ENCODE data around the gene UQCRH.
"Not testable (repeated sequence)": the region's sequence is repeated elsewhere in the genome, so short reads cannot be mapped to it uniquely, and the experiment has no call there.

The UQCRH gene

GRCh38 chr1:46344481-46344880 lies 41.0 kb downstream of the UQCRH start:
- H2BK12ac ChIP-seq (ENCODE audit: low read length), result no peak overlapping the region
- no peak overlapping the region for H4K12ac ChIP-seq (ENCODE audit: low read depth, low read length)
- no peak overlapping the region for H4K8ac ChIP-seq (ENCODE audit: low read depth, low read length)
- H3K27me3 ChIP-seq (ENCODE audit: insufficient read depth, low read length), result no peaks in the 10 kb centered on the region
- H3K9ac ChIP-seq (ENCODE audit: low read length), result no peak overlapping the region
- H3K79me2 ChIP-seq (ENCODE audit: control insufficient read depth, insufficient read depth, low read length, poor library complexity), result peaks cover 4% of the 10 kb centered on the region
- H3K4me1 ChIP-seq (ENCODE audit: control insufficient read depth in 1 of 2, insufficient read depth in 2 of 2, low read length in 2 of 2), result peaks cover 9 to 11% of the 10 kb centered on the region in 2 experiments
- no peak overlapping the region for H3K4ac ChIP-seq (ENCODE audit: low read depth, low read length)
- no CpG with 5 or more reads among the region's 3 CpGs for WGBS (ENCODE audit: extremely low coverage, insufficient coverage, insufficient read length)
- H3K23ac ChIP-seq (ENCODE audit: low read length), result no peak overlapping the region
- no peak overlapping the region for H3K4me3 ChIP-seq (ENCODE audit: low read depth, low read length)
- no peak overlapping the region for H2BK120ac ChIP-seq (ENCODE audit: insufficient read depth, low read length, poor library complexity)
- no peak overlapping the region for H2BK5ac ChIP-seq (ENCODE audit: low read depth, low read length, poor library complexity)
- no peak overlapping the region for H3K14ac ChIP-seq (ENCODE audit: low read length)
- H3K9me3 ChIP-seq (ENCODE audit: insufficient read depth, low read depth, low read length), result no peaks in the 10 kb centered on the region
- no peak overlapping the region for H3K4me2 ChIP-seq (ENCODE audit: low read length)
- H4K91ac ChIP-seq (ENCODE audit: low read depth, low read length), result no peak overlapping the region
- no peak overlapping the region for H2AK5ac ChIP-seq (ENCODE audit: low read length)
- no peak overlapping the region for H3K27ac ChIP-seq (ENCODE audit: low read depth, low read length)
- peaks cover 33 to 36% of the 10 kb centered on the region in 2 experiments for H3K36me3 ChIP-seq (ENCODE audit: control insufficient read depth in 1 of 2, insufficient read depth in 2 of 2, low read length in 2 of 2)
- H2AFZ ChIP-seq (ENCODE audit: insufficient read depth, low read length, poor library complexity), result no peak overlapping the region
- no peak for DNase-seq
- peaks cover 14% of the 10 kb centered on the region for H3K79me1 ChIP-seq (ENCODE audit: low read length)
- no peak overlapping the region for H3K18ac ChIP-seq (ENCODE audit: low read length)

- no peak overlapping the region for H3K23ac ChIP-seq (ENCODE audit: low read length)
- H3K9ac ChIP-seq (ENCODE audit: low read length), result no peak overlapping the region
- no peak overlapping the region for H2AFZ ChIP-seq (ENCODE audit: insufficient read depth, low read length, poor library complexity)
- no peak overlapping the region for H3K27ac ChIP-seq (ENCODE audit: low read depth, low read length)
- H4K12ac ChIP-seq (ENCODE audit: low read depth, low read length), result no peak overlapping the region
- no peak overlapping the region for H2BK120ac ChIP-seq (ENCODE audit: insufficient read depth, low read length, poor library complexity)
- H3K4me2 ChIP-seq (ENCODE audit: low read length), result no peak overlapping the region
- no peaks in the 10 kb centered on the region for H3K9me3 ChIP-seq (ENCODE audit: insufficient read depth, low read depth, low read length)
- H4K8ac ChIP-seq (ENCODE audit: low read depth, low read length), result no peak overlapping the region
- no peak for DNase-seq
- peaks cover 6 to 8% of the 10 kb centered on the region in 2 experiments for H3K4me1 ChIP-seq (ENCODE audit: control insufficient read depth in 1 of 2, insufficient read depth in 2 of 2, low read length in 2 of 2)
- peaks cover 8% of the 10 kb centered on the region for H3K79me1 ChIP-seq (ENCODE audit: low read length)
- H3K14ac ChIP-seq (ENCODE audit: low read length), result no peak overlapping the region
- no peak overlapping the region for H2BK12ac ChIP-seq (ENCODE audit: low read length)
- H2AK5ac ChIP-seq (ENCODE audit: low read length), result no peak overlapping the region
- H3K27me3 ChIP-seq (ENCODE audit: insufficient read depth, low read length), result no peaks in the 10 kb centered on the region
- H2BK5ac ChIP-seq (ENCODE audit: low read depth, low read length, poor library complexity), result no peak overlapping the region
- no peak overlapping the region for H4K91ac ChIP-seq (ENCODE audit: low read depth, low read length)
- H3K4me3 ChIP-seq (ENCODE audit: low read depth, low read length), result no peak overlapping the region
- peaks cover 35 to 43% of the 10 kb centered on the region in 2 experiments for H3K36me3 ChIP-seq (ENCODE audit: control insufficient read depth in 1 of 2, insufficient read depth in 2 of 2, low read length in 2 of 2)
- H3K79me2 ChIP-seq (ENCODE audit: control insufficient read depth, insufficient read depth, low read length, poor library complexity), result peaks cover 4% of the 10 kb centered on the region
- H3K18ac ChIP-seq (ENCODE audit: low read length), result no peak overlapping the region
- H3K4ac ChIP-seq (ENCODE audit: low read depth, low read length), result no peak overlapping the region
Observed at GRCh38 chr1:46345281-46345680, 41.8 kb downstream of the UQCRH start.

DNA sequence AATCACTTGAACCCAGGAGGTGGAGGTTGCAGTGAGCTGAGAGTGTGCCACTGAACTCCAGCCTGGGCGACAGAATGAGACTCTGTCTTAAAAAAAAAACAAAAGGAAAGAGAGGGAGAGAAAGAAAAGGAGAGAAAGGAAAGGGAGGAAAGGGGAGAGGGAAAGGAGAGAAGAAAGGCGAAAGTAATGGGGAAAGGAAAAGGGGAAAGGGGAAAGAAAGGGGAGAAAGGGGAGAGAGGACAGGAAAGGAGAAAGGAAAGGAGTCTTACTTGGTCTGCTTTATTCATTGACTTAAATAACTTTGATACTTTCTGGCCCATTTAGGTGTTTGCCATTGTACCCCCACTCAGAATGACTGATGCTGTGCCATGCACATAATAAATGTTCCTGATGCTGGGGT lies 48.9 kb downstream of the UQCRH start:
- 89% methylated on average over 1 of the region's 2 CpGs for WGBS (ENCODE audit: extremely low coverage, insufficient coverage, insufficient read length)
- Histone ChIP-seq H3K27me3 (ENCODE audit: insufficient read depth, low read length) (no peaks in the 10 kb centered on the region), H3K4ac (ENCODE audit: low read depth, low read length) (no peak overlapping the region), H4K91ac (ENCODE audit: low read depth, low read length) (no peak overlapping the region), H3K14ac (ENCODE audit: low read length) (no peak overlapping the region), H3K4me1 (ENCODE audit: control insufficient read depth in 1 of 2, insufficient read depth in 2 of 2, low read length in 2 of 2) (no peaks in the 10 kb centered on the region), H3K4me2 (ENCODE audit: low read length) (no peak overlapping the region), H3K9ac (ENCODE audit: low read length) (no peak overlapping the region), H3K23ac (ENCODE audit: low read length) (no peak overlapping the region), H3K4me3 (ENCODE audit: low read depth, low read length) (no peak overlapping the region), H3K9me3 (ENCODE audit: insufficient read depth, low read depth, low read length) (no peaks in the 10 kb centered on the region), H4K12ac (ENCODE audit: low read depth, low read length) (no peak overlapping the region), H2AK5ac (ENCODE audit: low read length) (no peak overlapping the region), H4K8ac (ENCODE audit: low read depth, low read length) (no peak overlapping the region), H2BK12ac (ENCODE audit: low read length) (no peak overlapping the region), H2AFZ (ENCODE audit: insufficient read depth, low read length, poor library complexity) (no peak overlapping the region), H3K79me1 (ENCODE audit: low read length) (no peaks in the 10 kb centered on the region), H2BK5ac (ENCODE audit: low read depth, low read length, poor library complexity) (no peak overlapping the region), H3K27ac (ENCODE audit: low read depth, low read length) (no peak overlapping the region), H3K79me2 (ENCODE audit: control insufficient read depth, insufficient read depth, low read length, poor library complexity) (no peaks in the 10 kb centered on the region), H3K18ac (ENCODE audit: low read length) (no peak overlapping the region), H2BK120ac (ENCODE audit: insufficient read depth, low read length, poor library complexity) (no peak overlapping the region), H3K36me3 (ENCODE audit: control insufficient read depth in 1 of 2, insufficient read depth in 2 of 2, low read length in 2 of 2) (peaks cover 26 to 39% of the 10 kb centered on the region in 2 experiments)
- DNase-seq, result no peak

GRCh38 chr1:46355920-46356319 lies 52.4 kb downstream of the UQCRH start:
- H2BK12ac ChIP-seq (ENCODE audit: low read length); H4K8ac ChIP-seq (ENCODE audit: low read depth, low read length); H3K9me3 ChIP-seq (ENCODE audit: insufficient read depth, low read depth, low read length); H3K9ac ChIP-seq (ENCODE audit: low read length); H3K4ac ChIP-seq (ENCODE audit: low read depth, low read length); H3K79me1 ChIP-seq (ENCODE audit: low read length); H2BK120ac ChIP-seq (ENCODE audit: insufficient read depth, low read length, poor library complexity); H2AK5ac ChIP-seq (ENCODE audit: low read length); H3K14ac ChIP-seq (ENCODE audit: low read length); H3K23ac ChIP-seq (ENCODE audit: low read length); H4K91ac ChIP-seq (ENCODE audit: low read depth, low read length); H3K27ac ChIP-seq (ENCODE audit: low read depth, low read length); H3K27me3 ChIP-seq (ENCODE audit: insufficient read depth, low read length); DNase-seq; H3K79me2 ChIP-seq (ENCODE audit: control insufficient read depth, insufficient read depth, low read length, poor library complexity); H2AFZ ChIP-seq (ENCODE audit: insufficient read depth, low read length, poor library complexity); H2BK5ac ChIP-seq (ENCODE audit: low read depth, low read length, poor library complexity); H3K4me1 ChIP-seq (ENCODE audit: control insufficient read depth in 1 of 2, insufficient read depth in 2 of 2, low read length in 2 of 2); H3K4me3 ChIP-seq (ENCODE audit: low read depth, low read length); H4K12ac ChIP-seq (ENCODE audit: low read depth, low read length); H3K4me2 ChIP-seq (ENCODE audit: low read length); H3K18ac ChIP-seq (ENCODE audit: low read length): not testable (repeated sequence)
- peaks cover 27 to 33% of the 10 kb centered on the region in 2 experiments for H3K36me3 ChIP-seq (ENCODE audit: control insufficient read depth in 1 of 2, insufficient read depth in 2 of 2, low read length in 2 of 2)
- WGBS (ENCODE audit: extremely low coverage, insufficient coverage, insufficient read length), result no CpG with 5 or more reads among the region's 5 CpGs
